HG02759 (cell line): ENCODE results near the gene GPX1.
A peak's percentile ranks its signal among the peaks of the same experiment; 100 is the strongest.
"Not testable (repeated sequence)": the region's sequence is repeated elsewhere in the genome, so short reads cannot be mapped to it uniquely, and the experiment has no call there.

Experiments
- ATAC-seq: cut with Tn5 transposase; IDR thresholded peaks from one replicate; pipeline ENCODE4 v1.9.1; 2021; ENCODE audit warnings: mild to moderate bottlenecking, moderate library complexity; ENCODE audit not compliant: unreplicated experiment

GPX1 gene

DNA sequence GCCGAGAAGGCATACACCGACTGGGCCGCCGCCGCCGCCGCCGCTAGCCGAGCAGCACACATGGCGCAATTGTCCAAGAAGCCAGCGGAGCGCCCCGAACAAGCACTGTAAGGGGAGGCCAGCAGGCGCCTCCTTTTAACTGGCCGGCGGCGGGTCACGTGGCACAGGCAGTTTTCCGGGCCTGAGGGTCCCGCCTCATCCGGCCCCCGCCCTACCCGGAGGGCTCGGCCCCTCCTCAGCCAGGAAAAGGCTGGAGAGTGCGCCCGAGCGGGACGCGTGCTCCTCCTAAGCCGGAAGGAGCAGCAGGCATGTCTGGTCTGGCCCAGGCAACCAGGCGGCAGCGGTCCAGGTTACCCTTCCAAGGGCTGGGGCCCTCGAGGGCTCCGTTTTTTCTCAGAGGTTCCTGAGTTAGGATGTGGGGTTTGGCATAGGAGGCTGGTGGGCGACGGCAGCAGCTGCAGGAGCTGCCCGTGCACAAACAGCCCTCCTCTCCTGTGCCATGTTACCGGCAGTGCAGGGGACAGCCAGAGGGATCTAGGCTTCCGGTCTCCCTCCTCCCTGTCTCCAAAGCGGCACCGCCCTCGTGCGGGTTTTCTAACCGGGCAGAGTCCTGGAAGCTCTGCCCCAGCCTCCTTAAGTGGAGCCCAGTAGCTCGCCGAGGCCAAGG lies at the start of gene GPX1:
TSS of gene GPX1 (minus strand) at position 137 of the 667 bp plus-strand sequence. CDS start at position 62, 75 bp downstream.
- ATAC-seq: peak; percentile 91

DNA sequence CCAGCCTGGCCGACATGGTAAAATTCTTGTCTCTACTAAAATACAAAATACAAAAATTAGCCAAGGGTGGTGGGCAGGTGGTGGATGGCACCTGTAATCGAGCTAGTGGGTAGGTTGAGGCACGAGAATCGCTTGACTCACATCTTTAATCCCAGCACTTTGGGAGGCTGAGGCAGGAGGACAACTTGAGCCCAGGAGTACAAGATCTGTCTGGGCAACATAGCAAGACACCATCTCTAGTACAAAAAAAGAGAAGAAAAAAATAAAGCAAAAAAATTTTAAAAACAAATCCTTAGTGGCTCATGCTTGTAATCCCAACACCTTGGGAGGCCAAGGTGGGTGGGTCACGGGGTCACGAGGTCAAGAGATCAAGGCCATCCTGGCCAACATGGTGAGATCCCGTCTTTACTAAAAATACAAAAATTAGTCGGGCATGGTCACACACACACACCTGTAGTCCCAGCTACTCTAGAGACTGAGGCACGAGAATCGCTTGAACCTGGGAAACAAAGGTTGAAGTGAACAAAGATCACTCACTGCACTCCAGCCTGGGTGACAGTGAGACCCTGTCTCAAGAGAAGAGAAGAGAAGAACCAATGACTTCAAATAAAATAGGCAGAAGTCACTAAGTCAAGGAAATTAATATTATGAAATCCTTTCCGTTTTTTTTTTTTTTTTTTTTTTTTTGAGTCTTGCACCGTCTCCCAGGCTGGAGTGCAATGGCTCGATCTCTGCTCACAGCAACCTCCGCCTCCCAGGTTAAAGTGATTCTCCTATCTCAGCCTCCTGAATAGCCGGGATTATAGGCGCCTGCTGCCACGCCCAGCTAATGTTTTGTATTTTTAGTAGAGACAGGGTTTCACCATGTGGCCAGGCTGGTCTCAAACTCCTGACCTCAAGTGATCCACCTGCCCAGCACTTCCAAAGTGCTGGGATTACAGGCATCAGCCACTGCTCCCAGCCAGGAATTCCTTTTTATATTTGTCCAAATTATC lies 48.7 kb upstream of the GPX1 start:
- no peak for ATAC-seq

DNA sequence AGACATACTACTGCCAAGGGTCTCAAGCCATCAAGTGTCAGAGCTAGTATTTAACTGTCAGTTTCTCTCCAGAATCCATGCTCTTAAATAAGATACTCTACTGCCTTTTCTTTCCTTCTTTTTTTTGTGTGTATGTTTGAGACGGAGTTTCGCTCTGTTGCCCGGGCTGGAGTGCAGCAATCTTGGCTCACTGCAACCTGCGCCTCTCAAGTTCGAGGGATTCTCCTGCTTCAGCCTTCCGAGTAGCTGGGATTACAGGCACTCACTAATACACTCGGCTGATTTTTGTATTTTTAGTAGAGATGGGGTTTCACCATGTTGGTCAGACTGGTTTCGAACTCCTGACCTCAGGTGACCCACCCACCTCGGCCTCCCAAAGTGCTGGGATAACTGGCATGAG lies 47.4 kb upstream of the GPX1 start:
- ATAC-seq: not testable (repeated sequence)

- no peak for ATAC-seq
These were observed 45.7 kb upstream of the GPX1 start for GRCh38 chr3:49403891-49404290.

GRCh38 chr3:49401766-49402165 lies 43.6 kb upstream of the GPX1 start:
- no peak for ATAC-seq

- ATAC-seq: no peak
These were observed 41.3 kb upstream of the GPX1 start for GRCh38 chr3:49399461-49399860.

GRCh38 chr3:49397470-49397869 lies 39.3 kb upstream of the GPX1 start:
- ATAC-seq: no peak

DNA sequence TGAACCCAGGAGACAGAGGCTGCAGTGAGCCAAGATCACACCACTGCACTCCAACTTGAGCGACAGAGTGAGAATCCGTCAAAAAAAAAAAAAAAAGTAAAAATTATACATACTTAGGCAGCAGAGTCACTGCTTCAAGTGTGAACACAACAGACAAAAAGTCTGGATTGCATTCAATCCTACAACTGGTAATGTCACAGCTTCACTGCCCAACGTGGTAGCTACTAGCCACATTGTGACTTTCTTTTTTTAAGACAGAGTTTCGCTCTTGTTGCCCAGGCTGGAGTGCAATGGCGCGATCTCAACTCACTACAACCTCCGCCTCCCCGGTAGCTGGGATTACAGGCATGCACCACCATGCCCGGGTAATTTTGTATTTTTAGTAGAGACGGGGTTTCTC lies 33.2 kb upstream of the GPX1 start:
- ATAC-seq: not testable (repeated sequence)

DNA sequence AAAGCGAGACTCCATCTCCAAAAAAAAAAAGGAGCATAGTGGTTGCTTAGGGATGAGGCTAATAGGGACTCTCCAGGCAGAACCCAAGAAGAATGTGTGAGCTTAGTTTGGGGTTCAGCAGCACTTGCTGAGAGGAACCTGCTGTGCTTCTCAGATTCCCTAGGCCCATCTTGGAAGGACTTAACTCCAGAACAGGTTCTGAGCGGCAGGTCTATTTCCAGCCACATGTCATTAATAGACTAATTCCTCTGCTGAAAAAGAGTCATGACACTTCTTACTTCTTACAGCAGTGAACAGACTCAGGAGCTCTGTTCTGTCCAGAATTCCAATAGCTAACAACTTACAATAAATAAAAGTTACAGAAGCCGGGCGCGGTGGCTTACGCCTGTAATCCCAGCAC lies 31.1 kb upstream of the GPX1 start:
- ATAC-seq: no peak

- no peak for ATAC-seq
These were observed 30.2 kb upstream of the GPX1 start for GRCh38 chr3:49388289-49388820.

DNA sequence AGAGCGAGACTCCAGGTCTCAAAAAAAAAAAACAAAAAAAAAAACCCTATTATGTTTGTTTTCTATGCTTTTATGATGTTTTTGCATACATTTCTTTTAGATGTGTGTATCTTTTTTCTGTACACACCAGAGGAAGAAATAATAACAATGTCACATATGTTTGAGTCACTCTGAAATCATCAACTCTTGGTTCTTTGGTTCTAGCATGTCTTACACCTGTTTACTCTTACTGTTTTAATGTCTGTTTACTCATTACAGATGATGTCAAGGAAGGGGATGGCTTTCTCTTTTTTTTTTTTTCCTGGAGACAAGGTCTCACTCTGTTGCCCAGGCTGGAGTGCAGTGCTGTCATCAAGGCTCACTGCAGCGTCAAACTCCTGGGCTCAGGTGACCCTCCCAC lies 29.6 kb upstream of the GPX1 start:
- no peak for ATAC-seq

GRCh38 chr3:49386056-49386756 lies 28.1 kb upstream of the GPX1 start:
- no peak for ATAC-seq

DNA sequence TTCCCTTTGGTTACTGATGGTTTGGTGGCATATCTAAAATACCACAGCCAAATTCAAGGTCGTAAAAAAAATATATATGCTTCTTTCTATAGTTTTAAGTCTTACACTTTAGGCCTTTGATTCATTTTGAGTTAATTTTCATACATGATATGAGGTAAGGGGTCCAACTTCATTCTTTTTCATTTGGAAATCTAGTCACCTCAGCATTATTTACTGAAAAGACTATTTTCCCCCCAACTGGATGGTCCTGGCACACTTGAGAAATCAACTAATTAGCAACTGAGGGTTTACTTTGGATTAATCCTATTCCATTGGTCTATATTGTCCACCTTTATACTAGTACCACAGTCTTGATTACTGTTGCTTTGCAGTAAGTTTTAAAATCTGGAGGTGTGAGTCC lies 27.5 kb upstream of the GPX1 start:
- ATAC-seq: no peak

- ATAC-seq: no peak
These were observed 25.2 kb upstream of the GPX1 start for GRCh38 chr3:49383387-49383786.

DNA sequence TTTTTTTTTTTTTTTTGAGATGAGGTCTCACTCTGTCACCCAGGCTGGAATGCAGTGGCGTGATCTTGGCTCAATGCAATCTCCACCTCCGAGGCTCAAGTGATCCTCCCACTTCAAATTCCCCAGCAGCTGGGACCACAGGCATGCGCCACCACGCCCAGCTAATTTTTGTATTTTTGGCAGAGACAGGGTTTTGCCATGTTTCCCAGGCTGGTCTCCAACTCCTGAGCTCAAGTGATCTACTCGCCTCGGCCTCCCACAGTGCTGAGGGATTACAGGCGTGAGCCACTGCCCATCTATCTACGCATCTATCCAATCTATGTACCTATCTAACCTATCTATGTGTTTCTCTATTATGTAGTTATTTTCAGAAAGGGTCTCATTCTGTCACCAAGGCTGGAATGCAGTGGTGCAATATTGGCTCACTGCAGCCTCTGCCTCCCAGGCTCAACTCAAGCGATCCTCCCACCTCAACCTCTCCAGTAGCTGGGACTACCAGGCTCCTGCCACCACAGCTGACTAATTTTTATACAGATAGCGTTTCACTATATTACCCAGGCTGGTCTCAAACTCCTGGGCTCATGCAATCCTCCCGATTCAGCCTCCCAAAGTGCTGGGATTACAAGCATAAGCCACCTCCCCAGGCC lies 20.2 kb upstream of the GPX1 start:
- ATAC-seq: no peak

- no peak for ATAC-seq
These were observed 19.3 kb upstream of the GPX1 start for GRCh38 chr3:49377483-49377882.

GRCh38 chr3:49371946-49372345 lies 13.8 kb upstream of the GPX1 start:
- no peak for ATAC-seq

DNA sequence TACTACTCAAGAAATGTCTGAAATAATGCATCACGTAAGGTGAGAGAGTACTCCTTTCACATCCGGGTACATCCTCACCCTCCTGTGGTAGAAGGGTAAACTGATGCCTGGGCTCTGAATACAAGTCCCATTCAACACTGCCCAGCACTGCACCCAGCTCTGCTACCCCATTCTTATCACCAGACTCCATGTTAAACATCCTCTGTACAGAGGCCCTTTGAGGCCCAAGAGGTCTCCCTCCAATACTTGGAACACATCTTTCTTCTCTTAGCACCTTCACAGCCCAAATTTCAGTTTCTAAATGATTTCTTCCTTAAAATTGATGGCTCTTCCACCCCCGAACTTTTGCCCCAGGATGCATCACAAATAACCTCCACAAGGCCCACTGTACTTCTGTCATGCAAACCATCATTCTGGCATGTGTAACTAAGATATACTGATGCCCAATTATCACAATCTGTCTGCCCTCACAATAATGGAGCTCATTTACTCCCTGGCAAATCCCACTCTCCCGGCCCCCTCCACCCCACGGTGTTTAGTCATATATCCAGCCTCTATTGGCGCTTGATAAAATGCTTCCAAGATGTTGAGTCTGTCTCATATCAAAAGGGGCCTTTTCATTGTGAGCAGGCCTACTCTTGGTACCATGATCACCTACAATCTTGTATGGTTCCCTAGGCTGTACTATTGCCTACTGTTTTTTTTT lies 12.6 kb upstream of the GPX1 start:
- no peak for ATAC-seq

DNA sequence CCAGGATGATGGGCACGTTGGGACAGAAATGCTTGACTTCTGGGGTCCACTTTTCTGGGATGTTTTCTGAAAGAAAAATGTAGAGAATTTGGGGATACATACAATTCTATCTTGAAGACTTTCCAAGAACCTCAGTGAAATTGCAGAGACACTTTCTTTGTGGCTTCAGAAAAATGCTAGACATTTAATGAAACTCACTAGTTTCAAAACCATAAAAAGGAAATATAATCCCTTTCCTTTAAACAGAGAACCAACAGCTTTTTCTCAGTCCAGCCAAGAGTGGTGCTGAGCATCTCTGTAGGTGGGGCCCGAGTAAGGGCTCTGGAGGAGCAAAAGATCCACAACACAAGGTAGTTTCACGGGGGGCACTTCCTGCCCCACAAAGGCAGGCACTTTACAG lies 4.4 kb upstream of the GPX1 start:
- no peak for ATAC-seq

DNA sequence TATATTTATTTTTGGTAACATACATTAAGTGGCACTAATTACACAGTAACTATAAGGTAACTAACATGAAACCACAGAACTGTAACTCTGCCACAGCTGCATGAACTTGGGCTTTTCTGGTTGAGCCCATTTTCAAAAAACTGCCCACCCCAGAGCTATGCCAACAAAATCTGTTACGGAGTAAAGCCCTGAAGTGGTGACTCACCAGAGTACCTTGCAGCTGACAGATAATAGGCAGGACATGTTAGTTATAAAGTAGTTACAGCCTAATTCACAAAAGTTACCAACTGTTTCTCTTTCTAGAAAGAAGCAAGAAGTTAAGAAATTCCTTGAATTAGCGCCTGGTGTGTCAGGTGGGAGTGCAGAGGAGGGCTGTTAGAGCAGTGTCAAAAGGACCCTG lies 1.5 kb upstream of the GPX1 start:
- no peak for ATAC-seq
